Astrocyte (in vitro differentiated cells and primary cell): Measurements from ENCODE around the gene RAB11B. TPM values are rescaled to one million over a fixed set of nuclear protein-coding genes. Genes with fewer than 3 reads are reported as not detected.
"Not testable (repeated sequence)": the region's sequence is repeated elsewhere in the genome, so short reads cannot be mapped to it uniquely, and the experiment has no call there.

ENCODE experiments used
- DNase-seq: peaks from one replicate; pipeline ENCODE4 v3.0.0-alpha.2; 2010; ENCODE audit warnings: low read depth
- FAIRE-seq: peaks from 2 replicates; lab custom pipeline; 2011; peaks lifted over from hg19 to GRCh38; lab: Jason Lieb, UNC
- H2AFZ ChIP-seq: 2 replicates; pipeline ENCODE4 v1.6.0; 2012; ENCODE audit warnings: low read depth, low read length, inconsistent platforms
- H3K27ac ChIP-seq: 2 replicates; pipeline ENCODE4 v1.5.1; 2011; ENCODE audit warnings: low read depth, low read length, inconsistent platforms
- H3K27me3 ChIP-seq: 2 replicates; pipeline ENCODE4 v1.6.0; 2011; ENCODE audit warnings: low read length, inconsistent platforms; ENCODE audit not compliant: insufficient read depth
- H3K36me3 ChIP-seq: 2 replicates; pipeline ENCODE4 v1.5.1; 2011; ENCODE audit warnings: low read length, inconsistent platforms; ENCODE audit not compliant: insufficient read depth
- H3K4me1 ChIP-seq: 2 replicates; pipeline ENCODE4 v1.5.1; 2011; ENCODE audit warnings: low read length, inconsistent platforms; ENCODE audit not compliant: insufficient read depth
- H3K4me2 ChIP-seq: 2 replicates; pipeline ENCODE4 v1.6.0; 2012; ENCODE audit warnings: low read length, inconsistent platforms
- H3K4me3 ChIP-seq: 2 replicates; pipeline ENCODE4 v1.5.1; 2011; ENCODE audit warnings: low read depth, mild to moderate bottlenecking, low read length, inconsistent platforms; ENCODE audit not compliant: insufficient read depth
- H3K79me2 ChIP-seq: 2 replicates; pipeline ENCODE4 v1.6.0; 2012; ENCODE audit warnings: mild to moderate bottlenecking, low read length, inconsistent platforms; ENCODE audit not compliant: insufficient read depth
- H3K9ac ChIP-seq: 2 replicates; pipeline ENCODE4 v1.6.0; 2012; ENCODE audit warnings: mild to moderate bottlenecking, low read length, inconsistent platforms
- H3K9me3 ChIP-seq: 2 replicates; pipeline ENCODE4 v1.5.1; 2012; ENCODE audit warnings: low read depth, mild to moderate bottlenecking, low read length, inconsistent platforms; ENCODE audit not compliant: insufficient read depth
- H4K20me1 ChIP-seq: 2 replicates; pipeline ENCODE4 v1.6.0; 2012; ENCODE audit warnings: low read length, inconsistent platforms; ENCODE audit not compliant: insufficient read depth
- H3K27ac Mint-ChIP-seq: one replicate; pipeline ENCODE4 v1.8.0; 2021; ENCODE audit warnings: mild to moderate bottlenecking, mixed read lengths; ENCODE audit not compliant: unreplicated experiment
- H3K27me3 Mint-ChIP-seq: one replicate; pipeline ENCODE4 v1.8.0; 2021; ENCODE audit warnings: low read depth, mixed read lengths; ENCODE audit not compliant: unreplicated experiment
- H3K36me3 Mint-ChIP-seq: one replicate; pipeline ENCODE4 v1.8.0; 2021; ENCODE audit warnings: low read depth, mixed read lengths; ENCODE audit not compliant: unreplicated experiment
- H3K4me1 Mint-ChIP-seq: one replicate; pipeline ENCODE4 v1.8.0; 2021; ENCODE audit warnings: low read depth, mixed read lengths; ENCODE audit not compliant: unreplicated experiment
- H3K4me3 Mint-ChIP-seq: one replicate; pipeline ENCODE4 v1.8.0; 2021; ENCODE audit warnings: mild to moderate bottlenecking, moderate library complexity, mixed read lengths; ENCODE audit not compliant: unreplicated experiment
- H3K9me3 Mint-ChIP-seq: one replicate; pipeline ENCODE4 v1.8.0; 2021; ENCODE audit warnings: mild to moderate bottlenecking, mixed read lengths; ENCODE audit not compliant: unreplicated experiment
- EZH2 ChIP-seq: IDR thresholded peaks from 2 replicates; pipeline ENCODE4 v1.6.1; 2012; ENCODE audit warnings: mild to moderate bottlenecking, low read length, inconsistent platforms; ENCODE audit not compliant: insufficient read depth
- total RNA-seq: library from RNA; stranded (reverse); gene quantifications from 2 replicates; pipeline ENCODE4 v1.2.1, GENCODE V29; 2021
- TF ChIP-seq, protein P1 (sequence below): IDR thresholded peaks from 2 replicates; pipeline ENCODE4 v1.5.1; 2011; ENCODE audit warnings: low read depth, mild to moderate bottlenecking, inconsistent platforms, low read length, moderate library complexity; ENCODE audit not compliant: insufficient read depth

Gene RAB11B
- total RNA-seq, 1 donor from 2014 or later, result 85.2 TPM

DNA sequence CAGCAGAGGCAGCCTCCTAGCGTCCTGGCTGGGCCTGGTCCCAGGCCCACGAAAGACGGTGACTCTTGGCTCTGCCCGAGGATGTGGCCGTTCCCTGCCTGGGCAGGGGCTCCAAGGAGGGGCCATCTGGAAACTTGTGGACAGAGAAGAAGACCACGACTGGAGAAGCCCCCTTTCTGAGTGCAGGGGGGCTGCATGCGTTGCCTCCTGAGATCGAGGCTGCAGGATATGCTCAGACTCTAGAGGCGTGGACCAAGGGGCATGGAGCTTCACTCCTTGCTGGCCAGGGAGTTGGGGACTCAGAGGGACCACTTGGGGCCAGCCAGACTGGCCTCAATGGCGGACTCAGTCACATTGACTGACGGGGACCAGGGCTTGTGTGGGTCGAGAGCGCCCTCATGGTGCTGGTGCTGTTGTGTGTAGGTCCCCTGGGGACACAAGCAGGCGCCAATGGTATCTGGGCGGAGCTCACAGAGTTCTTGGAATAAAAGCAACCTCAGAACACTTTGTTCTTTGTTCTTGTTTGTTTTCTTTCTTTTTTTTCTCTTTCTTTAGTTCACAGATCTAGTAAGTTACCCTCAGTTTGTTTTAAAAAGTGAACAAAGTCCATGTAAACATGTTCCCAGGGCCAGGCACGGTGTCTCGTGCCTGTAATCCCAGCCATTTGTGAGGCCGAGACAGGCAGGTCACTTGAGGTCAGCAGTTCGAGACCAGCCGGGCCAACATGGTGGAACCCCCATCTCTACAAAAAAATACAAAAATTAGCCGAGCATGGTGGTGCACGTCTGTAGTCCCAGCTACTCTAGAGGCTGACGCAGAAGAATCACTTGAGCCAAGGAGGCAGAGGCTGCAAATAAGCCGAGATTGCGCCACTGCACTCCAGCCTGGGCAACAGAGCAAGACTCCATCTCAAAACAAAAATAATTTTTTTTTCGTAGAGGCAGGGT is 16.0 kb upstream of the RAB11B start:
- Mint-ChIP-seq H3K4me1 (no peaks in the 10 kb centered on the region), H3K9me3 (peaks cover 3% of the 10 kb centered on the region), H3K27ac (no peak overlapping the region), H3K36me3 (peaks cover 18% of the 10 kb centered on the region), H3K27me3 (no peaks in the 10 kb centered on the region), H3K4me3 (no peak overlapping the region)
- Histone ChIP-seq H3K4me1 (no peaks in the 10 kb centered on the region), H3K9ac (no peak overlapping the region), H3K9me3 (no peaks in the 10 kb centered on the region), H3K4me3 (no peak overlapping the region), H3K27me3 (no peaks in the 10 kb centered on the region), H3K4me2 (no peak overlapping the region), H3K27ac (no peak overlapping the region), H2AFZ (no peak overlapping the region), H4K20me1 (no peaks in the 10 kb centered on the region), H3K79me2 (no peaks in the 10 kb centered on the region), H3K36me3 (no peaks in the 10 kb centered on the region)
- no peak for DNase-seq
- no peak for FAIRE-seq
- TF ChIP-seq EZH2, result no peak
- TF ChIP-seq, protein P1, sequence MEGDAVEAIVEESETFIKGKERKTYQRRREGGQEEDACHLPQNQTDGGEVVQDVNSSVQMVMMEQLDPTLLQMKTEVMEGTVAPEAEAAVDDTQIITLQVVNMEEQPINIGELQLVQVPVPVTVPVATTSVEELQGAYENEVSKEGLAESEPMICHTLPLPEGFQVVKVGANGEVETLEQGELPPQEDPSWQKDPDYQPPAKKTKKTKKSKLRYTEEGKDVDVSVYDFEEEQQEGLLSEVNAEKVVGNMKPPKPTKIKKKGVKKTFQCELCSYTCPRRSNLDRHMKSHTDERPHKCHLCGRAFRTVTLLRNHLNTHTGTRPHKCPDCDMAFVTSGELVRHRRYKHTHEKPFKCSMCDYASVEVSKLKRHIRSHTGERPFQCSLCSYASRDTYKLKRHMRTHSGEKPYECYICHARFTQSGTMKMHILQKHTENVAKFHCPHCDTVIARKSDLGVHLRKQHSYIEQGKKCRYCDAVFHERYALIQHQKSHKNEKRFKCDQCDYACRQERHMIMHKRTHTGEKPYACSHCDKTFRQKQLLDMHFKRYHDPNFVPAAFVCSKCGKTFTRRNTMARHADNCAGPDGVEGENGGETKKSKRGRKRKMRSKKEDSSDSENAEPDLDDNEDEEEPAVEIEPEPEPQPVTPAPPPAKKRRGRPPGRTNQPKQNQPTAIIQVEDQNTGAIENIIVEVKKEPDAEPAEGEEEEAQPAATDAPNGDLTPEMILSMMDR, result no peak

DNA sequence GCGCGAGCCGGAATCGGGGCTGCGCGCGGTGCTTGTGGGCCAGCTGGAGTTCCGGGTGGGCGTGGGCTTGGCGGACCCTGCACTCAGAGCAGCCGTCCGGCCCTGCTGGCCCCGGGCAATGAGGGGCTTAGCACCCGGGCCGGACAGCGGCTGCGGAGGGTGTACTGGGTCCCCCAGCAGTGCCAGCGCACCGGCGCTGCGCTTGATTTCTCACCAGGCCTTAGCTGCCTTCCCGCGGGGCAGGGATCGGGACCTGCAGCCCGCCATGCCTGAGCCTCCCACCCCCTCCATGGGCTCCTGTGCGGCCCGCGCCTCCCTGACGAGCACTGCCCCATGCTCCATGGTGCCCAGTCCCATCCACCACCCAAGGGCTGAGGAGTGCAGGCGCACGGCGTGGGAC is 14.4 kb upstream of the RAB11B start:
- H3K79me2 ChIP-seq, H3K9ac ChIP-seq, H3K27me3 Mint-ChIP-seq, H3K9me3 ChIP-seq, H3K4me2 ChIP-seq, DNase-seq, H4K20me1 ChIP-seq, H3K9me3 Mint-ChIP-seq, H3K4me3 ChIP-seq, H3K27me3 ChIP-seq, H2AFZ ChIP-seq, FAIRE-seq, H3K4me1 ChIP-seq, H3K4me1 Mint-ChIP-seq, H3K4me3 Mint-ChIP-seq, H3K36me3 ChIP-seq, H3K27ac Mint-ChIP-seq, H3K27ac ChIP-seq: not testable (repeated sequence)
- peaks cover 30% of the 10 kb centered on the region for H3K36me3 Mint-ChIP-seq

DNA sequence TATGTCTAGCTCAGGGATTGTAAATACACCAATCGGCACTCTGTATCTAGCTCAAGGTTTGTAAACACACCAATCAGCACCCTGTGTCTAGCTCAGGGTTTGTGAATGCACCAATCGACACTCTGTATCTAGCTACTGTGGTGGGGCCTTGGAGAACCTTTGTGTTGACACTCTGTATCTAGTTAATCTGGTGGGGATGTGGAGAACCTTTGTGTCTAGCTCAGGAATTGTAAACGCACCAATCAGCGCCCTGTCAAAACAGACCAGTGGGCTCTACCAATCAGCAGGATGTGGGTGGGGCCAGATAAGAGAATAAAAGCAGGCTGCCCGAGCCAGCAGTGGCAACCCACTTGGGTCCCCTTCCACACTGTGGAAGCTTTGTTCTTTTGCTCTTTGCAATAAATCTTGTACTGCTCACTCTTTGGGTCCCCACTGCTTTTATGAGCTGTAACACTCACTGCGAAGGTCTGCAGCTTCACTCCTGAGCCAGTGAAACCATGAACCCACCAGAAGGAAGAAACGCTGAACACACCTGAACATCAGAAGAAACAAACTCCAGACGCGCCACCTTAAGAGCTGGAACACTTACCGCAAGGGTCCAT is 13.7 kb upstream of the RAB11B start:
- not testable (repeated sequence) for H3K36me3 ChIP-seq, H3K4me1 Mint-ChIP-seq, H3K27ac Mint-ChIP-seq, H3K4me2 ChIP-seq, H3K4me3 Mint-ChIP-seq, H3K9ac ChIP-seq, H2AFZ ChIP-seq, H3K4me1 ChIP-seq, FAIRE-seq, H3K9me3 ChIP-seq, DNase-seq, H3K27ac ChIP-seq, H3K27me3 ChIP-seq, H3K4me3 ChIP-seq, H3K9me3 Mint-ChIP-seq, H4K20me1 ChIP-seq, H3K27me3 Mint-ChIP-seq, H3K79me2 ChIP-seq
- H3K36me3 Mint-ChIP-seq, result peaks cover 30% of the 10 kb centered on the region
